GM21528 (cell line): ENCODE measurements around the gene OPRL1.

Experiments
- ATAC-seq: cut with Tn5 transposase; IDR thresholded peaks from one replicate; pipeline ENCODE4 v1.9.1; 2021; ENCODE audit warnings: mild to moderate bottlenecking, moderate library complexity; ENCODE audit not compliant: unreplicated experiment, low FRiP score

Gene OPRL1

GRCh38 chr20:64137598-64138031 is 57.7 kb downstream of the OPRL1 start:
- no peak for ATAC-seq

- ATAC-seq: no peak
Measured at GRCh38 chr20:64138276-64138815, 58.5 kb downstream of the OPRL1 start.

DNA sequence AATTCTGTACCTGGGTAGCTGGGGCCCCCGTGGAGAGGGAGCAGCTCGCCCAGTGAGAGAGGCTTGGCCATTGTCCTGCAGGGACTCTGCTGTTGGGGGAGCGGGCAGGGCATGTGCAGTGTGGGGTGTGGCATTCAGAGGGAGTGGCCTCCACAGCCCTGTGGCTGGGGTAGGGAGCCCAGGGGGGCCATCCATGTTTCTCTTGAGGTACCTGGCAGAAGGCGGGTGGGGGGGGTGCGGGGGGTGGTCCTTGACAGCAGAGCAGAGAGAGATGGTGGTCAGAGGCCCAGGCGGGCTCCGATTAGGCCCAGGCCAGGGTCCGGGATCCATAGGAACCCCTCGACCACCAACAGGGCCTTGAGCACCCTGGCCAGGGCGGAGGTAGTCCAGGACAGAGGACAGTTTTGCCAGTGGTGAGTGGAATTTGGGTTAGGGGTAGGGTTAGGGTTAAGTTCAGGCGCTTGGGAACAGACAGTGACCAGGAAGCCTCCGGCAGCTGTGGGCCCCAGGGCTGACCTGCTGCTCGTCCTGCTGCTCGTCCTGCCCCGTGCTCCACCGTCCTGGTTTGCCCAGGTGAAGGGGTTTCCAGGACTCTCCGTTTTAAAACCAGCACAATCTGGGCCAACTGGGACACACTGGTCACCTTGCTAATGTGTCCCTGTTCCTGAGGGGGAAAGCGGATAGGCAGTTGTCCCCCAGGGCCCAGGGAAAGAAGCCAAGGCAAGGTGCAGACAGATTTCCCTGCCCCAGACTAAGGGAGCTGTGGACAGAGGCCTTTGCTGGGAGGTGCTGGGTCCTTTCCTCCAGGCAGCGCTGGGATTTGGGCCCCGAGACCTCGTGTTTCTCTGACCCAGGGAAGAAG is 59.5 kb downstream of the OPRL1 start:
- no peak for ATAC-seq

DNA sequence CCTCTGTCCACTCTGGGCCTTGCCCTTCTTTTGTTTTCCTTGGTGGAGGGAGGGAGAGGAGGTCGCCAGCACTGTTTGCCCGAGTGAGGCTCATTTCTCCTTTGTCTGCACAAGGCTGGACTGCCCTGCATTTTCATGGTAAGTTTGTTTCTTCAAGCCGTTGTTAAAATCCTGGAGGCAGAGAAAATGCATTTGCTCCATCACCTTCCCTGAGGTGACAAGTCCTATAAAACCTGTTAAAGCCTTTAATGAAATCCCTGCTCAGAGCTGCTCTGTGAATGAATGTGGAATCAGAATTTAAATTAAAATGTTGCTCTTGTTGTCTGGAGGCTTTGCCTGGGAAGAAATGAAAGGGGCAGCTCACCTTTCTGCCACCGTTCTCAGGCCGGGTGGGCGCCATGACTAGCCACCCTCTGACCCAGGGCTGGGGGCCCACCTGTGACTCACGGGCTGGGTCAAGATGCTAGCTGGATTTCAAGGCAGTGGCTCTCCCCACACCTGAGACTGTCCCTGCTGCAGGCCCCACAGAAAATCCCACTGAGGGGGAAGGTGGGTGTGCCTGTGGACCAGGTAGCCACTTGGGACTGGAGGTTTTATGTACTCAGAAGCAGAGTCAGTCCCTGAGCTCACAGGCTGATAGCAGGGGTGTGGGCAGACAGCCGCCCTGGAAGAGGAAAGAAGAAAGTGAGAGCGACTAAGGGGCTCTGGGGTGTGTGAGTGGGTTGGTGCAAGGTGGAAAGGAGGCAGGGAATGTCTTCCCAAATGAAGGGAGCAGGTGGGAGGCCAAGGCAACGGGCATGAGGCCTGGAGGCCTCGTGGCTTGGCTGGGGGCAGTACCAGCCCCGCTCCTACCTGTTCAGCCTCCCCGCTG is 60.4 kb downstream of the OPRL1 start:
- ATAC-seq: no peak

GRCh38 chr20:64140956-64141355 is 61.1 kb downstream of the OPRL1 start:
- ATAC-seq: no peak

DNA sequence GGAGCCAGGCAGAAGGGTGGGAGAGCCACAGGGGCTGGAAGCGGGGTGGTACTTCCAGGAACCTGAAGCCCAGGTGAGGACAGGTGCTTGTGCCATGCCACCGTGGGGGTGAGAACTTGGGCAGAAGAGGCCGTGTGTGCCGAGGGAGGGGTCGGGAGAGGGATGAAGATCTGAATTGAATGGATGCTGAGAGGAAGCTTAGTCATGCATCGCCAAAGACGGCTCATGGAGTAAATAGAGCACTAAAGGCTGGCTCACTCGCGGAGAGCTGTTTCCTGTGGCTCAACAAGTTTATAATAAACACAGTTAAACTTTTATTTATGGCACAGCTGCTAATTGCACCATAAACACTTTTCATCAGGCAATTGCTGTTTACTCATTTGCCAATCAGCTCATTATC is 62.7 kb downstream of the OPRL1 start:
- no peak for ATAC-seq

DNA sequence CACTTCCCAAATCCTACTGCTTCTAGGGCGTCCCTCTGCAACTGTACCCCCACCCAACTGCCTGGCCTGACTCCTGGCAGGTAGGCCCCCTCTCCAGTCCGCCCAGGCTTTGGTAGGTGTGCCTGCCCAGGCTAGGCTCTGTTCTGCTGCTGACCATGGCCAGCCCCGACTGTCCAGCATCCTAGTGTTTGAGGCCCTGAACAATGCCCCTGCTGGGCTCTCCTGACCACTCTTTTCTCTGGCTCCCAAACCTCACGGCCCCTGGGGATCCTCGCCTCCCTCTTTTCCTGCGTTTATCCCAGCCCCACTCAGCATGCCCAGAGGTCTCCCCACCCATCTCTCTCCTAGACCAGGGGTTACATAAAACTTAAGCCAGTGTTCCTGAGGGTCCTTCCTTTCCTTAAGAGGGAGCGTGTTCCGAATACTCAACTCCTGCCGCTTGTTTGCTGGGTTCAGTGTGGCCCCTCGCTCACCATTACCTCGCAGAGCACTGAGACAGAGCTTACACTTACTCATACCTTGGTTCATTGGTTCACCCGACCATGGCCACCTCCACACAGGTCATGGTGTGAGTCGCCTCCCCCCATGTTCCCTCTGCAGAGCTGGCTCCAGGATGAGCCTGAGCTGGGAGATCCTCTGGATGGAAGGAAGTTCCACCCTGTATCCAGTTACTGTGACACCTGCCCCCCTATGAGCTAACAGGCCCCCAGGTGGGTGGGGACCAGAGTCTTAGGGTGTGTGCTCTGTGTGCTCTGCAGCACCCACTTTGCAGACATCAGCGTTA is 63.3 kb downstream of the OPRL1 start:
- no peak for ATAC-seq

GRCh38 chr20:64144144-64144912 is 64.4 kb downstream of the OPRL1 start:
- no peak for ATAC-seq

DNA sequence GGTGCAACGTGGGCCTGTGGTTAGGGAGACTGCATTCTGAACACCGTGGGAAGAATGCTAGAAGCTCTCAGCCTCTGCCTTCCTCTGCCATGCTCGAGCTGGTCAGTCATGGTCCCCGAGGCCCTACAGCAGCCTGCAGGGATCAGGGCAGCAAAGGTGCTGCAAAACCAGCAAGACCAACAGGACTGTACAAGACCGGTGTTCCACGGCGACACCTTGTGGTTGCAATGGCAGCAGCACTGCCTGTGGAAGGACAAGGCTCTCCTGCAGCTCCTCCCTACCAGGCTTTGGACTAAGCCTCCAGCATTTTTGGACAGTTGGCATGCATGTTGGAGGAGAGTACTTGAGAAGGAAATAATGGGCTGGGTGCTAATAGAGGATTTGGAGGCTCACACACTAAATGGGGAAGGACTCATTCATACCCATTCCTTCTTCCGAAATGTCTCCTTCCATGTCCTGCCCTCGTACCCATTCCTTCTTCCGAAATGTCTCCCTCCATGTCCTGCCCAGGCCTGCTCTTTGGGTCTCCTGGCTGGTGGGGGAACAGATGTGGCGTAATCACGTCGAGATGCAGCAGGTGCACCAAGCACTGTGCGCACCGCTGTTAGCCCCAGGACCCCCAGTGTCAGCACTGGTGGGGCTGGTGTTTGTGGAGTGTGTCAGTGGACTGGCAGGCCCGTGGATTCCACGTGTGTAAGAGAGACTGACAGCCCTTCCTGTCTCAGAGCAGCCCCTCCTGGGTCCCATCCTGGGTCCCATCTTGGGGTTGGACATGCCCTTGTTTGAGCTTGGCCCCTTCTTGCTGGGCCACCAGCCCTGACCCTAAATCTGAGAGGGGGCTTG is 65.8 kb downstream of the OPRL1 start:
- ATAC-seq: no peak

DNA sequence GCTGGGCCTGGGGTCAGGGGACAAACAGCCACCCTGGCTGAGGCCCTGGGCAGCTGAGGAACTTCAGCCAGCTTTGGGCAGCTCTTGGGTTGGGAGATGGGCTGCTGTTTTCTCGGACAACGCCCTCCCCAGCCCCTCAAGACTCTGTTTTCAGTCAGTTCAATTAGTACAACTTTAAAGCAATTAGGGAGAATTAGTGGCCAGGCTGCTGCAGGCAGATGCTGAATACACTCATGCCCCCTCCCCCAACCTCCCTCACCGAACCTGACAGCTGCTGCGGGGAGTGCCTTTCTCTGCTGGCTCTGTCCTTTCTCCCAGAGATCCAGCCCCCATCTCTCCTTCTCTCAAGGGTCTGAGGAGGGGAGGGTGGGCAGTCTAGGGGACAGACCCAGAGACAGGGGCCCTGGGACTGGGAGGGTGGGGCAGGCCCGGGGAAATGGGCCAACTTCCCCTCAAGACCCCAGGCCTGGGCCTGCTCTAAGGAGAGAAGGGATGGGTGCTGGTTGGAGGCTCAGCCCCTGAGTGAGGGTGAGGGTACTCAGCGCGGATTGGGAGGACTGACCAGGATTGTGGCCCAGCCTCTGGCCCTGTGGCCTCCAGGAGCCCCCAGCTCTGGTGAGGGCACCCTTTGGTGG is 66.5 kb downstream of the OPRL1 start:
- no peak for ATAC-seq

DNA sequence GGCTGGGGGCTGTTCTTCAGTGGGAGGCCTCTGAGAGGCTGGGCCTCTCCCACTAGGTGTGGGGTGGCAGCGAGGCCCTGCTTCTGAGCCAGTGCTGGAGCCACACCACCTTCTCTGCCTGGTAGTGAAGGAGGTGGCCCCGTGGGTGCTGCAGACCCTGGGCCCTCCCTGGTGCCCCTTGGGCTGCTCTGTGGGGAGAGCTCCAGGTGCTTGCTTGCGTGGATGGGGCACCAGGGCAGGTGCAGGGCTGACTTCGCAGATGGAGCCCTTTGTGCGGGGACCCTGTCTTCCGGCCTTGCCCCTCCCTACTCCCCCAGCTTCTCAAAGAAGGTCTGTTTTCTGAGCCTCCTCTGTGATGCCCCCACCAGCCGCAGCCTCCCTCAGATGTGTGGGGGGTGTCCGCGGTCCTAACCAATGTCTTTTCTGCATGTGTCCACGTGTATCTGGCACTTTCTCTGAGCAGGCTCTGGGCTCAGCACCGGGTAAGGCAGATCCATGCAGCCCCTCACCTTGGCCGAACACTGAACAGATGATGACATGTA is 67.1 kb downstream of the OPRL1 start:
- ATAC-seq: no peak

- no peak for ATAC-seq
Measured at GRCh38 chr20:64148581-64148980, 68.7 kb downstream of the OPRL1 start.

DNA sequence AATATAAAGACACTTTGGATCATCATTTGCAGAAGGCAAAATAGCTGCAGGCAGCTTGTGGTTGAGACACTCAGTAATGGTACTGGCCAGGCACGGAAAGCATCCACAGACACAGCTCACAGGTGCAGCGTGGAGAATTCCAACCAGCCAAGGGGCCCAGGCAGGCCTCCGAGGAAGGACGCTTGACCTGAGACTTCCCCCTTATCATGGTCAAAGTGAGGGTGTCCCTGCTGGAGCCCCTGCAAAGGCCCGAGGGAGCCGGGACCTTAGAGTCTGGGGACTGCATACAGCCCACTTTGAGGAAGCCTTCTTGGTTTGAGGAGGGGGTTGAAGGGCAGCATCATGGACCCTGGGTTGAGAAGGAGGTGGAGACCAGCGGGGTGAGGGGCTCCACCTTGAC is 69.3 kb downstream of the OPRL1 start:
- no peak for ATAC-seq

DNA sequence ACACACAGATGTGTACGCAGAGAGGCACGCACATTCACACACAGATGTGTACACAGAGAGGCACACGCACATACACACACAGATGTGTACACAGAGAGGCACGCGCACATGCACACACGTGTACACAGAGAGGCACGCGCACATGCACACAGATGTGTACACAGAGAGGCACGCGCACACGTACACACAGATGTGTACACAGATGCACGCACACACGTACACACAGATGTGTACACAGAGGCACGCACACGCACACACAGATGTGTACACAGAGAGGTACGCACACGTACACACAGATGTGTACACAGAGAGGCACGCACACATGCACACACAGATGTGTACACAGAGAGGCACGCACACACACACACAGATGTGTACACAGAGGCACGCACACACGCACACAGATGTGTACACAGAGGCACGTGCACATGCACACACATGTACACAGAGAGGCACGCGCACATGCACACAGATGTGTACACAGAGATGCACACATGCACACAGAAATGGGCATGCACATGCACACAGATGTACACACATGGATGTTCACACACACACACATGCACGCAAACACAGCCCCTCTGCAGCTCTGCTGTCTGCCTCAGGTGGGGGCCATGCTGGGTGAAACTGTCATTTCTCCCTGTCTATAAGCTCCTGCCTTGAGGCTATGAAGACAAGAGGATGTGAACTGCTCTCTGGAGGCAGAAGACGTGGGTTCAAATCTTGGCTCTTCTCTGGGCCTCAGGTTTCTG is 70.1 kb downstream of the OPRL1 start:
- no peak for ATAC-seq
